ENCODE data around the gene SEM1.

DNA sequence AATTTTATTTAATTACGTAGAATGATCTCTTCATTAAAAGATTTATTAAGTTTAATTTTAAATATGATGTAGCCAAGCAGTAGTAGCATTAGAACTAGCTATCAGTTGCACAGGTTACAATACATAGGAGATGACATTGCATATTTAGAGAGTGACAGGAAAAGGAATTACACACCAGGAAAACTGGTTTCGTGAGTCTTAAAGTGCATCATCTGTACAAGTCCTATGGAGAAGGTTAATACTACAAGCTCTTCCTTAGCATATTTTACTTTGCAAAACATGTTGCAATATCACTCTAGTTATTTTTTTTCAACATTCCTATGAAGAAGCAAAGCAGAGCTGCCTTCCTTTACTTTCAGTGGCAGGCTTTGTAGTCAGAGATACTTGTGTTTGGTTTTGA lies 20.2 kb upstream of the SEM1 start:
- TF ChIP-seq CTCF (IDR thresholded peaks at IDR 0.05; ENCODE audit: low read depth, low read length) (no peak), POLR2A (IDR thresholded peaks at IDR 0.05; ENCODE audit: extremely low read depth, insufficient read length) (no peak), MAX (IDR thresholded peaks at IDR 0.05; ENCODE audit: low read depth, low read length) (no peak)
